H9 (cell line): ENCODE results near the gene IFFO2. TPM values are rescaled to one million over a fixed set of nuclear protein-coding genes. Genes with fewer than 3 reads are reported as not detected.
A peak's percentile ranks its signal among the peaks of the same experiment; 100 is the strongest.

Source experiments
- DNase-seq: peaks from one replicate; pipeline ENCODE4 v3.0.0-alpha.2; 2017
- H2AFZ ChIP-seq: one replicate; pipeline ENCODE4 v1.6.1; 2013; ENCODE audit warnings: mild to moderate bottlenecking, low read length, control low read depth, moderate library complexity
- H2AK5ac ChIP-seq: 2 replicates; pipeline ENCODE4 v1.6.1; 2013; ENCODE audit warnings: low read length, control low read depth, mixed read lengths; ENCODE audit not compliant: insufficient read length
- H2BK120ac ChIP-seq: one replicate; pipeline ENCODE4 v1.6.1; 2013; ENCODE audit warnings: low read depth, mild to moderate bottlenecking, low read length, control low read depth, inconsistent platforms; ENCODE audit not compliant: poor library complexity, severe bottlenecking
- H2BK12ac ChIP-seq: 2 replicates; pipeline ENCODE4 v1.6.1; 2013; ENCODE audit warnings: low read length, control low read depth, mixed read lengths, low read depth; ENCODE audit not compliant: insufficient read length
- H2BK15ac ChIP-seq: 2 replicates; pipeline ENCODE4 v1.6.1; 2013; ENCODE audit warnings: low read depth, low read length, control low read depth
- H2BK20ac ChIP-seq: one replicate; pipeline ENCODE4 v1.6.1; 2013; ENCODE audit warnings: low read depth, mild to moderate bottlenecking, low read length, control low read depth, inconsistent platforms; ENCODE audit not compliant: poor library complexity, severe bottlenecking
- H2BK5ac ChIP-seq: 2 replicates; pipeline ENCODE4 v1.6.1; 2013; ENCODE audit warnings: low read length, control low read depth, mixed read lengths; ENCODE audit not compliant: insufficient read length
- H3K14ac ChIP-seq: 2 replicates; pipeline ENCODE4 v1.6.1; 2013; ENCODE audit warnings: low read length, control low read depth; ENCODE audit not compliant: insufficient read depth
- H3K18ac ChIP-seq: 2 replicates; pipeline ENCODE4 v1.6.1; 2013; ENCODE audit warnings: low read depth, mild to moderate bottlenecking, mixed read lengths, low read length, control low read depth; ENCODE audit not compliant: insufficient read length
- H3K23ac ChIP-seq: 2 replicates; pipeline ENCODE4 v1.6.1; 2013; ENCODE audit warnings: low read length, control low read depth, mixed read lengths, low read depth; ENCODE audit not compliant: insufficient read length
- H3K23me2 ChIP-seq: 2 replicates; pipeline ENCODE4 v1.6.1; 2013; ENCODE audit warnings: low read depth, mild to moderate bottlenecking, mixed read lengths, low read length, control low read depth; ENCODE audit not compliant: insufficient read length, poor library complexity, severe bottlenecking
- H3K27ac ChIP-seq: 2 replicates; pipeline ENCODE4 v1.5.1; 2013; ENCODE audit warnings: low read length, control low read depth, mixed read lengths, low read depth; ENCODE audit not compliant: insufficient read length
- H3K27me3 ChIP-seq: 2 replicates; pipeline ENCODE4 v1.6.1; 2013; ENCODE audit warnings: low read length, control low read depth, inconsistent platforms; ENCODE audit not compliant: insufficient read depth
- H3K4ac ChIP-seq: 2 replicates; pipeline ENCODE4 v1.6.1; 2013; ENCODE audit warnings: low read depth, mild to moderate bottlenecking, control low read depth, inconsistent platforms, low read length, moderate library complexity
- H3K4me1 ChIP-seq: 2 replicates; pipeline ENCODE4 v1.6.1; 2013; ENCODE audit warnings: low read length, control low read depth, inconsistent platforms; ENCODE audit not compliant: insufficient read depth
- H3K4me2 ChIP-seq: 2 replicates; pipeline ENCODE4 v1.6.1; 2013; ENCODE audit warnings: low read length, control low read depth, mixed read lengths; ENCODE audit not compliant: insufficient read length, insufficient read depth
- H3K56ac ChIP-seq: 2 replicates; pipeline ENCODE4 v1.6.1; 2013; ENCODE audit warnings: low read depth, mild to moderate bottlenecking, mixed read lengths, low read length, control low read depth; ENCODE audit not compliant: insufficient read length
- H3K79me1 ChIP-seq: 2 replicates; pipeline ENCODE4 v1.6.1; 2013; ENCODE audit warnings: low read depth, mild to moderate bottlenecking, moderate library complexity, low read length, control low read depth, inconsistent platforms; ENCODE audit not compliant: insufficient read depth, poor library complexity, severe bottlenecking
- H3K79me2 ChIP-seq: 2 replicates; pipeline ENCODE4 v1.6.1; 2013; ENCODE audit warnings: low read length, control low read depth, inconsistent platforms; ENCODE audit not compliant: insufficient read depth
- H3K9ac ChIP-seq: 2 replicates; pipeline ENCODE4 v1.6.1; 2013; ENCODE audit warnings: low read length, control low read depth, mixed read lengths; ENCODE audit not compliant: insufficient read length; ENCODE audit errors: extremely low read depth
- H3K9me3 ChIP-seq: one replicate; pipeline ENCODE4 v1.6.1; 2013; ENCODE audit warnings: low read depth, low read length, inconsistent platforms; ENCODE audit not compliant: control insufficient read depth
- H3T11ph ChIP-seq: one replicate; pipeline ENCODE4 v1.6.1; 2013; ENCODE audit warnings: mild to moderate bottlenecking, low read length, control low read depth, inconsistent platforms
- H4K20me1 ChIP-seq: one replicate; pipeline ENCODE4 v1.6.1; 2013; ENCODE audit not compliant: control insufficient read depth, insufficient read length, insufficient read depth
- H4K5ac ChIP-seq: 2 replicates; pipeline ENCODE4 v1.6.1; 2013; ENCODE audit warnings: low read depth, mild to moderate bottlenecking, mixed read lengths, low read length, control low read depth; ENCODE audit not compliant: insufficient read length
- H4K8ac ChIP-seq: replicated peaks from 2 replicates; pipeline ENCODE4 v1.6.1; 2013; ENCODE audit warnings: low read length, control low read depth, mixed read lengths, low read depth; ENCODE audit not compliant: insufficient read length
- H4K91ac ChIP-seq: 2 replicates; pipeline ENCODE4 v1.6.1; 2013; ENCODE audit warnings: low read depth, mild to moderate bottlenecking, moderate library complexity, mixed read lengths, low read length, control low read depth; ENCODE audit not compliant: insufficient read length
- H3K27ac Mint-ChIP-seq, 3 experiments: 2 replicates in 2 of 3; 3 replicates in 1 of 3; pipeline ENCODE4 v1.8.0; 2020 to 2021; ENCODE audit warnings: mixed read lengths in 3 of 3, mild to moderate bottlenecking in 1 of 3, moderate library complexity in 1 of 3
- H3K27me3 Mint-ChIP-seq: 2 replicates; pipeline ENCODE4 v1.8.0; 2021; ENCODE audit warnings: low read depth, mild to moderate bottlenecking, moderate library complexity, mixed read lengths
- H3K36me3 Mint-ChIP-seq, 3 experiments: 2 replicates in 2 of 3; 3 replicates in 1 of 3; pipeline ENCODE4 v1.8.0; 2020 to 2021; ENCODE audit warnings: low read depth in 3 of 3, mixed read lengths in 3 of 3; ENCODE audit not compliant: insufficient read depth in 1 of 3
- H3K4me1 Mint-ChIP-seq, 2 experiments: 2 replicates each; pipeline ENCODE4 v1.8.0; 2020; ENCODE audit warnings: mixed read lengths in 2 of 2
- H3K4me3 Mint-ChIP-seq, 2 experiments: 2 replicates in 1 of 2; 3 replicates in 1 of 2; pipeline ENCODE4 v1.8.0; 2020 to 2021; ENCODE audit warnings: mild to moderate bottlenecking in 2 of 2, mixed read lengths in 2 of 2, moderate library complexity in 1 of 2
- H3K9me3 Mint-ChIP-seq, 2 experiments: 2 replicates in 1 of 2; 3 replicates in 1 of 2; pipeline ENCODE4 v1.8.0; 2020; ENCODE audit warnings: mild to moderate bottlenecking in 2 of 2, mixed read lengths in 2 of 2, moderate library complexity in 1 of 2
- WGBS: extraction: QIAGEN DNeasy Blood & Tissue Kit; methylation state at CpG from one replicate; pipeline ENCODE4 v1.1.7; 2013; ENCODE audit warnings: missing lambda C conversion rate, low lambda C conversion rate, mixed read lengths; ENCODE audit not compliant: insufficient read length; ENCODE audit errors: extremely low coverage; 5-methylcytosine and 5-hydroxymethylcytosine counted together
- total RNA-seq: library from RNA; stranded (reverse); gene quantifications from 2 replicates; pipeline ENCODE4 v1.2.1, GENCODE V29; 2021
- TF ChIP-seq, protein P1 (sequence below): fragments of 200-600 bp; sonication (generic); conservative IDR thresholded peaks from 3 replicates; pipeline ENCODE4 v1.8.0; 2021; ENCODE audit warnings: antibody characterized with exemption, mild to moderate bottlenecking

Gene IFFO2
- total RNA-seq, 1 experiment from 2014 or later, result 3.6 TPM

DNA sequence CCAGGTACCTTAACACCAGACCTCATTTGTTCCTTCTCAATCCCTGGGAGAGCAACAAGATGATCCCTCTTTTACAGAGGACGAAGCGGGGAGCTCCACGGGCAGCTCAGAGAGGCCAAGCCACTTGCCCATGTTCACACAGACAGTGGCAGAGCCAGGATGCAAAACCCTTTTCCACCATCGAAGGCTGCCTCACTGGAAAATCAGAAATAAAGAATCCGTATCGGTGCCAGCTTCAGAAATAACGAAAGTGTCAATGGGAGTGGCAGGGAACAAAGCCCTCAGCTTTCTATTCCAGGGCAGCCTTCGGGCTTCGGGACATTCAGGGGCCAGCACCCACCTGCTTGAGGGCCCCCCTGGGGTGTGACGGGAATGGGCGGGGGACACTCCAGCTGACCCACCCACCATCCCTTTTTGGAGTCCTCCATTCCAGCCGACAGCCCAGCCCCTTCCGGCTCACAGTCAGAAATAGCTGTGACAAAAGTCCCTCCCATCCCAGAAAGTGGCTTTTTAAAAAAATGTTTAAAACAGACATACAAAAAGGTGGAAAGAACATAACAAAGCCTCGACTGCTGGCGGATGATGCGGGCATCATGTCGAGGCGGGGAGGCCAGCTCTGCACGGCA, 6.0 kb downstream of the IFFO2 start:
- Mint-ChIP-seq H3K36me3 (no peaks in the 10 kb centered on the region), H3K27ac (peak overlapping the region in 2 of 3 experiments; percentile 81 to 82; a peak in 4 of 7 replicates), H3K4me3 (peak overlapping the region in 1 of 2 experiments; percentile 60; a peak in 2 of 5 replicates), H3K4me1 (peaks cover 29 to 42% of the 10 kb centered on the region in 2 experiments), H3K27me3 (peaks cover 22% of the 10 kb centered on the region), H3K9me3 (no peaks in the 10 kb centered on the region)
- Histone ChIP-seq H3K18ac (peak overlapping the region; percentile 33), H2BK15ac (no peak overlapping the region), H2AFZ (no peak overlapping the region), H4K20me1 (no peaks in the 10 kb centered on the region), H2BK12ac (peak overlapping the region; percentile 55), H3K9ac (no peak overlapping the region), H3K4me2 (peak overlapping the region; percentile 15), H2BK20ac (no peak overlapping the region), H4K5ac (no peak overlapping the region), H3T11ph (no peak overlapping the region), H3K14ac (peak overlapping the region; percentile 31; the same call in 1 of the 2 replicates), H4K8ac (no peak overlapping the region), H2AK5ac (no peak overlapping the region), H3K79me2 (no peaks in the 10 kb centered on the region), H3K23me2 (peaks cover 4% of the 10 kb centered on the region), H3K4ac (no peak overlapping the region), H2BK5ac (no peak overlapping the region), H3K4me1 (peaks cover 6% of the 10 kb centered on the region; the same call in 1 of the 2 replicates), H3K23ac (no peak overlapping the region), H3K79me1 (no peaks in the 10 kb centered on the region), H3K56ac (no peak overlapping the region), H2BK120ac (no peak overlapping the region), H3K27ac (no peak overlapping the region), H4K91ac (no peak overlapping the region), H3K27me3 (no peaks in the 10 kb centered on the region; the same call in 1 of the 2 replicates), H3K9me3 (no peaks in the 10 kb centered on the region)
- TF ChIP-seq, protein P1, sequence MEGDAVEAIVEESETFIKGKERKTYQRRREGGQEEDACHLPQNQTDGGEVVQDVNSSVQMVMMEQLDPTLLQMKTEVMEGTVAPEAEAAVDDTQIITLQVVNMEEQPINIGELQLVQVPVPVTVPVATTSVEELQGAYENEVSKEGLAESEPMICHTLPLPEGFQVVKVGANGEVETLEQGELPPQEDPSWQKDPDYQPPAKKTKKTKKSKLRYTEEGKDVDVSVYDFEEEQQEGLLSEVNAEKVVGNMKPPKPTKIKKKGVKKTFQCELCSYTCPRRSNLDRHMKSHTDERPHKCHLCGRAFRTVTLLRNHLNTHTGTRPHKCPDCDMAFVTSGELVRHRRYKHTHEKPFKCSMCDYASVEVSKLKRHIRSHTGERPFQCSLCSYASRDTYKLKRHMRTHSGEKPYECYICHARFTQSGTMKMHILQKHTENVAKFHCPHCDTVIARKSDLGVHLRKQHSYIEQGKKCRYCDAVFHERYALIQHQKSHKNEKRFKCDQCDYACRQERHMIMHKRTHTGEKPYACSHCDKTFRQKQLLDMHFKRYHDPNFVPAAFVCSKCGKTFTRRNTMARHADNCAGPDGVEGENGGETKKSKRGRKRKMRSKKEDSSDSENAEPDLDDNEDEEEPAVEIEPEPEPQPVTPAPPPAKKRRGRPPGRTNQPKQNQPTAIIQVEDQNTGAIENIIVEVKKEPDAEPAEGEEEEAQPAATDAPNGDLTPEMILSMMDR, result no peak
- no CpG with 5 or more reads among the region's 19 CpGs for WGBS
- DNase-seq, result no peak
